Stimulated activated CD8-positive, alpha-beta memory T cell treated with anti-CD3 and anti-CD28 coated beads, Interleukin-12 subunit alpha, Interleukin-12 subunit beta, amount 100 ng/mL, for 24 hours (primary cell): ENCODE data around the gene EHBP1.

ENCODE experiments used
- DNase-seq: peaks from one replicate; pipeline ENCODE4 v3.0.0-alpha.2; 2020; ENCODE audit errors: extremely low read depth

The EHBP1 gene

GRCh38 chr2:62884514-62884913 lies 179.0 kb downstream of the EHBP1 start:
- DNase-seq = no peak

- no peak for DNase-seq
Measured at GRCh38 chr2:62894966-62895631, 189.6 kb downstream of the EHBP1 start.

GRCh38 chr2:62895632-62896009 lies 190.1 kb downstream of the EHBP1 start:
- no peak for DNase-seq

- no peak for DNase-seq
Measured at GRCh38 chr2:62897187-62897827, 191.8 kb downstream of the EHBP1 start.

GRCh38 chr2:62904344-62904743 lies 198.8 kb downstream of the EHBP1 start:
- DNase-seq = no peak

- DNase-seq = no peak
Measured at GRCh38 chr2:62908145-62908544, 202.6 kb downstream of the EHBP1 start.

GRCh38 chr2:62913311-62913710 lies 207.8 kb downstream of the EHBP1 start:
- no peak for DNase-seq

GRCh38 chr2:62919041-62919440 lies 213.5 kb downstream of the EHBP1 start:
- DNase-seq = no peak

- DNase-seq = no peak
Measured at GRCh38 chr2:62920070-62920469, 214.6 kb downstream of the EHBP1 start.

GRCh38 chr2:62923242-62923641 lies 217.7 kb downstream of the EHBP1 start:
- DNase-seq = no peak

GRCh38 chr2:62923881-62924280 lies 218.4 kb downstream of the EHBP1 start:
- no peak for DNase-seq

GRCh38 chr2:62928015-62928414 lies 222.5 kb downstream of the EHBP1 start:
- no peak for DNase-seq

- no peak for DNase-seq
Measured at GRCh38 chr2:62931536-62931935, 226.0 kb downstream of the EHBP1 start.

GRCh38 chr2:62933398-62933917 lies 227.9 kb downstream of the EHBP1 start:
- DNase-seq = no peak

GRCh38 chr2:62934517-62934916 lies 229.0 kb downstream of the EHBP1 start:
- DNase-seq = no peak

GRCh38 chr2:62938126-62938525 lies 232.6 kb downstream of the EHBP1 start:
- no peak for DNase-seq

- DNase-seq = no peak
Measured at GRCh38 chr2:62939735-62940491, 234.4 kb downstream of the EHBP1 start.

- no peak for DNase-seq
Measured at GRCh38 chr2:62940697-62941096, 235.2 kb downstream of the EHBP1 start.

GRCh38 chr2:62941413-62941812 lies 235.9 kb downstream of the EHBP1 start:
- DNase-seq = no peak

GRCh38 chr2:62944362-62944761 lies 238.8 kb downstream of the EHBP1 start:
- no peak for DNase-seq

GRCh38 chr2:62947403-62947802 lies 241.9 kb downstream of the EHBP1 start:
- no peak for DNase-seq

- no peak for DNase-seq
Measured at GRCh38 chr2:62956651-62957050, 251.1 kb downstream of the EHBP1 start.

- DNase-seq = no peak
Measured at GRCh38 chr2:62958206-62958605, 252.7 kb downstream of the EHBP1 start.
